Fibroblast of lung (primary cell): ENCODE results near the gene ZNF521. TPM values are rescaled to one million over a fixed set of nuclear protein-coding genes. Genes with fewer than 3 reads are reported as not detected.

ENCODE experiments used
- DNase-seq, 2 donors: peaks; one replicate each; pipeline versions ENCODE4 v3.0.0 to v3.0.0-alpha.2; 2010; ENCODE audit warnings: low read depth in 2 of 2
- H2AFZ ChIP-seq: 2 replicates; pipeline ENCODE4 v1.5.1; 2012; ENCODE audit warnings: low read length, control low read depth, inconsistent platforms
- H3K27ac ChIP-seq: 2 replicates; pipeline ENCODE4 v1.5.1; 2011; ENCODE audit warnings: low read length, control low read depth; ENCODE audit not compliant: insufficient read depth
- H3K27me3 ChIP-seq: 2 replicates; pipeline ENCODE4 v1.5.1; 2011; ENCODE audit warnings: mild to moderate bottlenecking, low read length; ENCODE audit not compliant: control insufficient read depth, insufficient read depth
- H3K36me3 ChIP-seq: 2 replicates; pipeline ENCODE4 v1.5.1; 2011; ENCODE audit warnings: low read length; ENCODE audit not compliant: control insufficient read depth, insufficient read depth
- H3K4me1 ChIP-seq: 2 replicates; pipeline ENCODE4 v1.5.1; 2011; ENCODE audit warnings: low read length; ENCODE audit not compliant: control insufficient read depth, insufficient read depth; ENCODE audit errors: extremely low read depth
- H3K4me2 ChIP-seq: 2 replicates; pipeline ENCODE4 v1.5.1; 2011; ENCODE audit warnings: low read length, control low read depth; ENCODE audit not compliant: insufficient read depth; ENCODE audit errors: extremely low read depth
- H3K4me3 ChIP-seq, 4 experiments: fragments of 200-600 bp in 1 of 4; sonication (generic) in 1 of 4; replicated peaks in 1 of 4; 2 replicates each; pipeline ENCODE4 v1.5.1; 2011 to 2016; ENCODE audit warnings: low read length in 4 of 4, low read depth in 3 of 4, mild to moderate bottlenecking in 3 of 4, control low read depth in 2 of 4, inconsistent platforms in 1 of 4, mixed read lengths in 1 of 4; ENCODE audit not compliant: insufficient read depth in 1 of 4; ENCODE audit errors: control extremely low read depth in 1 of 4
- H3K79me2 ChIP-seq: 2 replicates; pipeline ENCODE4 v1.5.1; 2012; ENCODE audit warnings: mild to moderate bottlenecking, low read length, inconsistent platforms; ENCODE audit not compliant: control insufficient read depth, insufficient read depth
- H3K9ac ChIP-seq: 2 replicates; pipeline ENCODE4 v1.5.1; 2011; ENCODE audit warnings: mild to moderate bottlenecking, low read length, control low read depth; ENCODE audit not compliant: insufficient read depth
- H3K9me3 ChIP-seq: 2 replicates; pipeline ENCODE4 v1.5.1; 2012; ENCODE audit warnings: low read depth, low read length; ENCODE audit not compliant: control insufficient read depth, insufficient read depth
- H4K20me1 ChIP-seq: 2 replicates; pipeline ENCODE4 v1.5.1; 2011; ENCODE audit warnings: low read length; ENCODE audit not compliant: control insufficient read depth, insufficient read depth; ENCODE audit errors: extremely low read depth
- CTCF ChIP-seq, 2 donors: IDR thresholded peaks in 1 of 2; conservative IDR thresholded peaks in 1 of 2; 1 replicate in 1 of 2; 2 replicates in 1 of 2; pipeline ENCODE4 v1.5.1; 2011 to 2012; ENCODE audit warnings: low read length in 2 of 2, control low read depth in 1 of 2, inconsistent platforms in 1 of 2, low read depth in 1 of 2, mild to moderate bottlenecking in 1 of 2
- EZH2 ChIP-seq: IDR thresholded peaks from 2 replicates; pipeline ENCODE4 v1.5.1; 2012; ENCODE audit warnings: low read length, control low read depth, mild to moderate bottlenecking; ENCODE audit errors: missing control alignments
- polyA plus RNA-seq, 2 donors: library from polyadenylated mRNA; depleted of rRNA in 1 of 2; stranded (reverse) in 1 of 2; unstranded in 1 of 2; fragments of >200 nt; gene quantifications; 2 replicates each; pipeline ENCODE4 v1.2.1, GENCODE V29; 2011 to 2012; ENCODE audit warnings: missing spikeins in 1 of 2
- total RNA-seq: library from RNA; depleted of rRNA; stranded (reverse); fragments of >200 nt; gene quantifications from 2 replicates; pipeline ENCODE4 v1.2.1, GENCODE V29; 2014

Gene ZNF521
- total and polyA plus RNA-seq, 2 donors (not counting 1 experiment from before 2014, with no cell fraction given), result 25.2 to 43.6 TPM

GRCh38 chr18:25097569-25098056 is 254.4 kb downstream of the ZNF521 start:
- Histone ChIP-seq H2AFZ (no peak overlapping the region), H3K4me1 (peaks cover 13% of the 10 kb centered on the region), H3K4me2 (peak overlapping the region; percentile 48), H3K79me2 (no peaks in the 10 kb centered on the region), H3K9me3 (no peaks in the 10 kb centered on the region), H4K20me1 (no peaks in the 10 kb centered on the region), H3K36me3 (peaks cover 1% of the 10 kb centered on the region), H3K27ac (peak overlapping the region; percentile 6), H3K27me3 (no peaks in the 10 kb centered on the region), H3K9ac (no peak overlapping the region), H3K4me3 (no peak overlapping the region)
- TF ChIP-seq EZH2, result no peak
- TF ChIP-seq CTCF (conservative IDR thresholded peaks at IDR 0.05 in 1 of 2, IDR thresholded peaks at IDR 0.05 in 1 of 2; ENCODE audit: low read depth in 1 of 2, low read length in 2 of 2), result no peak
- no peak for DNase-seq

- H3K4me3 ChIP-seq, result no peak overlapping the region
- H3K36me3 ChIP-seq, result peaks cover 1% of the 10 kb centered on the region
- no peak for TF ChIP-seq EZH2
- no peak for TF ChIP-seq CTCF (conservative IDR thresholded peaks at IDR 0.05 in 1 of 2, IDR thresholded peaks at IDR 0.05 in 1 of 2; ENCODE audit: low read depth in 1 of 2, low read length in 2 of 2)
- H3K9ac ChIP-seq, result no peak overlapping the region
- H3K79me2 ChIP-seq, result no peaks in the 10 kb centered on the region
- peaks cover 13% of the 10 kb centered on the region for H3K4me1 ChIP-seq
- no peaks in the 10 kb centered on the region for H4K20me1 ChIP-seq
- no peaks in the 10 kb centered on the region for H3K27me3 ChIP-seq
- no peak overlapping the region for H2AFZ ChIP-seq
- H3K4me2 ChIP-seq, result peak overlapping the region; percentile 61
- no peaks in the 10 kb centered on the region for H3K9me3 ChIP-seq
- peak; percentile 46 to 70 for DNase-seq
- H3K27ac ChIP-seq, result no peak overlapping the region
Observed at GRCh38 chr18:25097057-25097456, 254.9 kb downstream of the ZNF521 start.

- H3K9ac ChIP-seq, result no peak overlapping the region
- H3K79me2 ChIP-seq, result no peaks in the 10 kb centered on the region
- H3K4me1 ChIP-seq, result peaks cover 8% of the 10 kb centered on the region
- H3K27ac ChIP-seq, result no peak overlapping the region
- no peaks in the 10 kb centered on the region for H3K27me3 ChIP-seq
- H3K9me3 ChIP-seq, result no peaks in the 10 kb centered on the region
- DNase-seq, result no peak
- H4K20me1 ChIP-seq, result no peaks in the 10 kb centered on the region
- H3K4me3 ChIP-seq, result no peak overlapping the region
- no peaks in the 10 kb centered on the region for H3K36me3 ChIP-seq
- no peak overlapping the region for H2AFZ ChIP-seq
- TF ChIP-seq CTCF (conservative IDR thresholded peaks at IDR 0.05 in 1 of 2, IDR thresholded peaks at IDR 0.05 in 1 of 2; ENCODE audit: low read depth in 1 of 2, low read length in 2 of 2) (no peak), EZH2 (no peak)
- no peak overlapping the region for H3K4me2 ChIP-seq
Observed at GRCh38 chr18:25093141-25093540, 258.8 kb downstream of the ZNF521 start.
